ENCODE data around the gene SPTBN4. TPM values are rescaled to one million over a fixed set of nuclear protein-coding genes. Genes with fewer than 3 reads are reported as not detected.

Gene SPTBN4
- total and polyA plus RNA-seq, 4 donors: 0.58 to 0.80 (median 0.72) TPM

DNA sequence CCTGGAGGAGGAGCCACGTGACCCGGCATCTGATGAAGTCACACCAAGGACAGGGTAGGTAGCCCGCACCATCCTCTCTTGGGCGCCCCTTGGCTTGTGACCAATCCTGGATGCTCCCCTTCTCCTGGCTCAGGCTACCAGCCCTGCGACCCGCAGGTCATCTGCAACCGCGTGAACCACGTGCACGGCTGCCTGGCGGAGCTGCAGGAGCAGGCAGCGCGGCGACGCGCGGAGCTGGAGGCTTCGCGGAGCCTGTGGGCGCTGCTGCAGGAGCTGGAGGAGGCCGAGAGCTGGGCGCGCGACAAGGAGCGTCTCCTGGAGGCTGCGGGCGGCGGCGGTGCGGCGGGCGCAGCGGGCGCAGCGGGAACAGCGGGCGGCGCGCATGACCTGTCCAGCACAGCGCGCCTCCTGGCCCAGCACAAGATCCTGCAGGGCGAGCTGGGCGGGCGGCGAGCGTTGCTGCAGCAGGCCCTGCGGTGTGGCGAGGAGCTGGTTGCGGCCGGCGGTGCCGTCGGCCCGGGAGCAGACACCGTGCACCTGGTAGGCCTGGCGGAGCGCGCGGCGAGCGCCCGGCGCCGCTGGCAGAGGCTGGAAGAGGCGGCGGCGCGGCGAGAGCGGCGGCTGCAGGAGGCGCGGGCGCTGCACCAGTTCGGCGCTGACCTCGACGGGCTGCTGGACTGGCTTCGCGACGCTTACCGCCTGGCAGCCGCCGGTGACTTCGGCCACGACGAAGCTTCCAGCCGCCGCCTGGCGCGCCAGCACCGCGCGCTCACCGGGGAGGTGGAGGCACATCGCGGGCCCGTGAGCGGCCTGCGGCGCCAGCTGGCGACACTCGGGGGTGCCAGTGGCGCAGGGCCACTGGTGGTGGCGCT is 45.9 kb downstream of the SPTBN4 start:
- Histone ChIP-seq H3K9me3 (ENCODE audit: control insufficient read depth in 4 of 4, insufficient read depth in 3 of 4, low read length in 3 of 4) (peaks cover 0 to 3% (median 0%) of the 10 kb centered on the region in 4 donors), H3K27ac (ENCODE audit: low read depth in 1 of 2, low read length in 1 of 2) (no peak overlapping the region), H3K4me3 (no peak overlapping the region), H3K4me1 (ENCODE audit: control insufficient read depth in 5 of 5, insufficient read depth in 5 of 5, low read length in 5 of 5) (peaks cover 0 to 10% (median 0%) of the 10 kb centered on the region in 5 donors), H3K27me3 (ENCODE audit: control insufficient read depth in 3 of 3, insufficient read depth in 3 of 3, low read length in 2 of 3) (peaks cover 8 to 47% (median 32%) of the 10 kb centered on the region in 3 donors), H3K9ac (ENCODE audit: insufficient read depth in 1 of 2, low read length in 2 of 2) (no peak overlapping the region), H3K36me3 (ENCODE audit: control insufficient read depth in 4 of 4, insufficient read depth in 4 of 4, low read length in 4 of 4) (no peaks in the 10 kb centered on the region)
- DNase-seq (peak in 2 of 3 donors; percentile 15 to 23), ATAC-seq (ENCODE audit: insufficient read depth, low FRiP score) (no peak)
- TF ChIP-seq, protein P1, sequence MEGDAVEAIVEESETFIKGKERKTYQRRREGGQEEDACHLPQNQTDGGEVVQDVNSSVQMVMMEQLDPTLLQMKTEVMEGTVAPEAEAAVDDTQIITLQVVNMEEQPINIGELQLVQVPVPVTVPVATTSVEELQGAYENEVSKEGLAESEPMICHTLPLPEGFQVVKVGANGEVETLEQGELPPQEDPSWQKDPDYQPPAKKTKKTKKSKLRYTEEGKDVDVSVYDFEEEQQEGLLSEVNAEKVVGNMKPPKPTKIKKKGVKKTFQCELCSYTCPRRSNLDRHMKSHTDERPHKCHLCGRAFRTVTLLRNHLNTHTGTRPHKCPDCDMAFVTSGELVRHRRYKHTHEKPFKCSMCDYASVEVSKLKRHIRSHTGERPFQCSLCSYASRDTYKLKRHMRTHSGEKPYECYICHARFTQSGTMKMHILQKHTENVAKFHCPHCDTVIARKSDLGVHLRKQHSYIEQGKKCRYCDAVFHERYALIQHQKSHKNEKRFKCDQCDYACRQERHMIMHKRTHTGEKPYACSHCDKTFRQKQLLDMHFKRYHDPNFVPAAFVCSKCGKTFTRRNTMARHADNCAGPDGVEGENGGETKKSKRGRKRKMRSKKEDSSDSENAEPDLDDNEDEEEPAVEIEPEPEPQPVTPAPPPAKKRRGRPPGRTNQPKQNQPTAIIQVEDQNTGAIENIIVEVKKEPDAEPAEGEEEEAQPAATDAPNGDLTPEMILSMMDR (IDR thresholded peaks at IDR 0.05; ENCODE audit: control extremely low read depth, extremely low read depth): no peak
- 5 to 7% methylated on average over 94 to 105 of the region's 105 CpGs for WGBS, 2 donors

- peaks cover 0 to 10% (median 0%) of the 10 kb centered on the region in 5 donors for H3K4me1 ChIP-seq (ENCODE audit: control insufficient read depth in 5 of 5, insufficient read depth in 5 of 5, low read length in 5 of 5)
- peaks cover 0 to 3% (median 0%) of the 10 kb centered on the region in 4 donors for H3K9me3 ChIP-seq (ENCODE audit: control insufficient read depth in 4 of 4, insufficient read depth in 3 of 4, low read length in 3 of 4)
- TF ChIP-seq, protein P1 (IDR thresholded peaks at IDR 0.05; ENCODE audit: control extremely low read depth, extremely low read depth): no peak
- ATAC-seq (ENCODE audit: insufficient read depth, low FRiP score) (no peak), DNase-seq (no peak)
- WGBS, 2 donors: 61 to 64% methylated on average over 27 of the region's 27 CpGs
- H3K27me3 ChIP-seq (ENCODE audit: control insufficient read depth in 3 of 3, insufficient read depth in 3 of 3, low read length in 2 of 3): peaks cover 8 to 48% (median 32%) of the 10 kb centered on the region in 3 donors
- no peak overlapping the region for H3K9ac ChIP-seq (ENCODE audit: insufficient read depth in 1 of 2, low read length in 2 of 2)
- no peak overlapping the region for H3K27ac ChIP-seq (ENCODE audit: low read depth in 1 of 2, low read length in 1 of 2)
- no peaks in the 10 kb centered on the region for H3K36me3 ChIP-seq (ENCODE audit: control insufficient read depth in 4 of 4, insufficient read depth in 4 of 4, low read length in 4 of 4)
- no peak overlapping the region for H3K4me3 ChIP-seq
Observed at GRCh38 chr19:40513345-40513678, 46.5 kb downstream of the SPTBN4 start.

DNA sequence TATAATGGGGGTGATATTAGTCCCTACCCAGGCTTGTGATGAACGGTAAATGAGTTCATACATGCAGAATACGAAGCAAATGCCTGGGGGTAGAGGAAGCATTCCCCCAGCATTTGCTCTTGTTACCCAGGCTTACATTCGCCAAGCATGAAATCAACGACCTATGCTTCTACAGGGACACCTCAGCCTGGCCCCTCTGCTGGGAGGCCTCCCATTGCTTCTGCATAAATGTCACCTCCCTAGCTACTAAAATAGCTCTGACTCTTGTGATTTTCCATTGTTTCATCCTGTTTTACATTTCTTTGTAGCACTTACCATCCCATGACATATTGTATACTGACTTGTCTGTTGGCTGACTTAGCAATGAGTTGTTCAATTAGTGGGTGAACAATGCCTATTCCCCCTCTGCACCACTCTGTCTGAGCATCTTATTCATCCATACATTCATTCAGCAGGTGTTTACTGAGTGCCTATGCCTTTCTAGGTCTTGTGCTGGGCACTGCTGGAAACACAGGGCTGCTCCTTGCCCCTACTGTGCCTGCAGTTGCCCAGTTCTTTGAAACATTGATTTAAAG is 47.0 kb downstream of the SPTBN4 start:
- Histone ChIP-seq H3K4me1 (ENCODE audit: control insufficient read depth in 5 of 5, insufficient read depth in 5 of 5, low read length in 5 of 5) (peaks cover 0 to 10% (median 0%) of the 10 kb centered on the region in 5 donors), H3K36me3 (ENCODE audit: control insufficient read depth in 4 of 4, insufficient read depth in 4 of 4, low read length in 4 of 4) (no peaks in the 10 kb centered on the region), H3K9me3 (ENCODE audit: control insufficient read depth in 4 of 4, insufficient read depth in 3 of 4, low read length in 3 of 4) (peaks cover 0 to 3% (median 0%) of the 10 kb centered on the region in 4 donors), H3K4me3 (no peak overlapping the region), H3K27me3 (ENCODE audit: control insufficient read depth in 3 of 3, insufficient read depth in 3 of 3, low read length in 2 of 3) (peaks cover 8 to 53% (median 34%) of the 10 kb centered on the region in 3 donors), H3K27ac (ENCODE audit: low read depth in 1 of 2, low read length in 1 of 2) (no peak overlapping the region), H3K9ac (ENCODE audit: insufficient read depth in 1 of 2, low read length in 2 of 2) (no peak overlapping the region)
- TF ChIP-seq, protein P1 (IDR thresholded peaks at IDR 0.05; ENCODE audit: control extremely low read depth, extremely low read depth): no peak
- WGBS, 2 donors: 73 to 87% methylated on average over 4 of the region's 4 CpGs
- DNase-seq: no peak
- no peak for ATAC-seq (ENCODE audit: insufficient read depth, low FRiP score)
